ENCODE data around the gene LMOD3.

LMOD3 gene

GRCh38 chr3:69065318-69065964 lies 57.0 kb downstream of the LMOD3 start:
- no peak overlapping the region for H3K9ac ChIP-seq
- no peaks in the 10 kb centered on the region for H3K36me3 ChIP-seq (ENCODE audit: insufficient read depth)
- H3K27ac ChIP-seq: no peak overlapping the region
- peaks cover 25% of the 10 kb centered on the region for H3K4me1 ChIP-seq (ENCODE audit: low read depth, poor library complexity, severe bottlenecking)
- no peak overlapping the region for H3K4me3 ChIP-seq (IDR thresholded peaks at IDR 0.05; ENCODE audit: insufficient read depth, low read depth, low read length)
- no peak for TF ChIP-seq CTCF (conservative IDR thresholded peaks at IDR 0.05; ENCODE audit: low read depth, low read length)
- H2AFZ ChIP-seq (ENCODE audit: low read depth): no peak overlapping the region
- no peaks in the 10 kb centered on the region for H3K27me3 ChIP-seq (ENCODE audit: insufficient read depth, low read depth)
- no peak overlapping the region for H3K4me2 ChIP-seq
- no peaks in the 10 kb centered on the region for H3K79me2 ChIP-seq (ENCODE audit: insufficient read depth, low read depth)
- H4K20me1 ChIP-seq (ENCODE audit: insufficient read depth): no peaks in the 10 kb centered on the region

- Histone ChIP-seq H3K27me3 (ENCODE audit: insufficient read depth, low read depth) (no peaks in the 10 kb centered on the region), H3K36me3 (ENCODE audit: insufficient read depth) (no peaks in the 10 kb centered on the region), H3K4me2 (0 out of 2 replicates have a peak overlapping the region, but pooled peaks have one; percentile 9), H3K79me2 (ENCODE audit: insufficient read depth, low read depth) (no peaks in the 10 kb centered on the region), H3K4me3 (IDR thresholded peaks at IDR 0.05; ENCODE audit: insufficient read depth, low read depth, low read length) (no peak overlapping the region), H4K20me1 (ENCODE audit: insufficient read depth) (no peaks in the 10 kb centered on the region), H3K9ac (no peak overlapping the region), H3K27ac (no peak overlapping the region), H3K4me1 (ENCODE audit: low read depth, poor library complexity, severe bottlenecking) (peaks cover 25% of the 10 kb centered on the region), H2AFZ (ENCODE audit: low read depth) (no peak overlapping the region)
- TF ChIP-seq CTCF (conservative IDR thresholded peaks at IDR 0.05; ENCODE audit: low read depth, low read length): no peak
Observed at GRCh38 chr3:69063636-69064035, 58.8 kb downstream of the LMOD3 start.

GRCh38 chr3:69059688-69060087 lies 62.7 kb downstream of the LMOD3 start:
- no peak overlapping the region for H3K27ac ChIP-seq
- no peak for TF ChIP-seq CTCF (conservative IDR thresholded peaks at IDR 0.05; ENCODE audit: low read depth, low read length)
- no peak overlapping the region for H3K9ac ChIP-seq
- H2AFZ ChIP-seq (ENCODE audit: low read depth): no peak overlapping the region
- H4K20me1 ChIP-seq (ENCODE audit: insufficient read depth): no peaks in the 10 kb centered on the region
- H3K79me2 ChIP-seq (ENCODE audit: insufficient read depth, low read depth): no peaks in the 10 kb centered on the region
- no peaks in the 10 kb centered on the region for H3K27me3 ChIP-seq (ENCODE audit: insufficient read depth, low read depth)
- no peaks in the 10 kb centered on the region for H3K36me3 ChIP-seq (ENCODE audit: insufficient read depth)
- no peak overlapping the region for H3K4me3 ChIP-seq (IDR thresholded peaks at IDR 0.05; ENCODE audit: insufficient read depth, low read depth, low read length)
- peaks cover 14% of the 10 kb centered on the region for H3K4me1 ChIP-seq (ENCODE audit: low read depth, poor library complexity, severe bottlenecking)
- H3K4me2 ChIP-seq: no peak overlapping the region

GRCh38 chr3:69058947-69059224 lies 63.5 kb downstream of the LMOD3 start:
- H3K36me3 ChIP-seq (ENCODE audit: insufficient read depth): no peaks in the 10 kb centered on the region
- TF ChIP-seq CTCF (conservative IDR thresholded peaks at IDR 0.05; ENCODE audit: low read depth, low read length): no peak
- no peaks in the 10 kb centered on the region for H4K20me1 ChIP-seq (ENCODE audit: insufficient read depth)
- H3K4me1 ChIP-seq (ENCODE audit: low read depth, poor library complexity, severe bottlenecking): peaks cover 6% of the 10 kb centered on the region
- no peaks in the 10 kb centered on the region for H3K79me2 ChIP-seq (ENCODE audit: insufficient read depth, low read depth)
- H3K9ac ChIP-seq: no peak overlapping the region
- no peak overlapping the region for H3K4me3 ChIP-seq (IDR thresholded peaks at IDR 0.05; ENCODE audit: insufficient read depth, low read depth, low read length)
- no peak overlapping the region for H3K4me2 ChIP-seq
- H2AFZ ChIP-seq (ENCODE audit: low read depth): no peak overlapping the region
- no peak overlapping the region for H3K27ac ChIP-seq
- H3K27me3 ChIP-seq (ENCODE audit: insufficient read depth, low read depth): no peaks in the 10 kb centered on the region

Data from KMS-11 (cell line).